ENCODE data around the gene WDR64. TPM values are rescaled to one million over a fixed set of nuclear protein-coding genes. Genes with fewer than 3 reads are reported as not detected.

Gene WDR64
- total and polyA plus RNA-seq, 8 donors: not detected

DNA sequence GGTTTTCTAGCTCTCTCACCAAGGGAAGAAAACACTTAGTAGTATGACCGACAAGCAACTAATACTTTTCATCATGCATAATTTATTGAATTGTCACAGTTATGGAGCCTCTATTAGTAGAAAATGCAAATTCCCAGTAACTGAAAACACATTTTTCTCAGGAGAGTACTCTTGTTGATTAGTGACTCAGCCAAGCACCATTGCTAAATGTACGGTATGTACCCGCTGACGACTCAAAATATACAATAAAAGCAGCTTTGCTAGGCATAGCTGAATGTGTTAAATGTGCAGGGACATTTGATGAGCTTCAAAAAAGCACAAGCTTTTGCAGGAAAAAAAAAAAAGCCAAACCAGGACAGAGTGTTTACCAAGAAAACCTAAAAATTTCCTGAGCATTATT lies 63.9 kb downstream of the WDR64 start:
- no peaks in the 10 kb centered on the region for H3K36me3 ChIP-seq
- TF ChIP-seq, protein P1, sequence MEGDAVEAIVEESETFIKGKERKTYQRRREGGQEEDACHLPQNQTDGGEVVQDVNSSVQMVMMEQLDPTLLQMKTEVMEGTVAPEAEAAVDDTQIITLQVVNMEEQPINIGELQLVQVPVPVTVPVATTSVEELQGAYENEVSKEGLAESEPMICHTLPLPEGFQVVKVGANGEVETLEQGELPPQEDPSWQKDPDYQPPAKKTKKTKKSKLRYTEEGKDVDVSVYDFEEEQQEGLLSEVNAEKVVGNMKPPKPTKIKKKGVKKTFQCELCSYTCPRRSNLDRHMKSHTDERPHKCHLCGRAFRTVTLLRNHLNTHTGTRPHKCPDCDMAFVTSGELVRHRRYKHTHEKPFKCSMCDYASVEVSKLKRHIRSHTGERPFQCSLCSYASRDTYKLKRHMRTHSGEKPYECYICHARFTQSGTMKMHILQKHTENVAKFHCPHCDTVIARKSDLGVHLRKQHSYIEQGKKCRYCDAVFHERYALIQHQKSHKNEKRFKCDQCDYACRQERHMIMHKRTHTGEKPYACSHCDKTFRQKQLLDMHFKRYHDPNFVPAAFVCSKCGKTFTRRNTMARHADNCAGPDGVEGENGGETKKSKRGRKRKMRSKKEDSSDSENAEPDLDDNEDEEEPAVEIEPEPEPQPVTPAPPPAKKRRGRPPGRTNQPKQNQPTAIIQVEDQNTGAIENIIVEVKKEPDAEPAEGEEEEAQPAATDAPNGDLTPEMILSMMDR (IDR thresholded peaks at IDR 0.05): no peak
- no peak overlapping the region for H3K27ac ChIP-seq
- no peaks in the 10 kb centered on the region for H3K9me3 ChIP-seq
- WGBS, 2 donors: 76 to 88% methylated on average over 4 of the region's 4 CpGs
- ATAC-seq (no peak), FAIRE-seq (no peak), DNase-seq (no peak)
- H3K27me3 ChIP-seq: no peaks in the 10 kb centered on the region
- intact Hi-C loops (cut with DNase I): no loop called here
- H3K4me3 ChIP-seq: no peak overlapping the region
- H3K4me1 ChIP-seq: no peaks in the 10 kb centered on the region

DNA sequence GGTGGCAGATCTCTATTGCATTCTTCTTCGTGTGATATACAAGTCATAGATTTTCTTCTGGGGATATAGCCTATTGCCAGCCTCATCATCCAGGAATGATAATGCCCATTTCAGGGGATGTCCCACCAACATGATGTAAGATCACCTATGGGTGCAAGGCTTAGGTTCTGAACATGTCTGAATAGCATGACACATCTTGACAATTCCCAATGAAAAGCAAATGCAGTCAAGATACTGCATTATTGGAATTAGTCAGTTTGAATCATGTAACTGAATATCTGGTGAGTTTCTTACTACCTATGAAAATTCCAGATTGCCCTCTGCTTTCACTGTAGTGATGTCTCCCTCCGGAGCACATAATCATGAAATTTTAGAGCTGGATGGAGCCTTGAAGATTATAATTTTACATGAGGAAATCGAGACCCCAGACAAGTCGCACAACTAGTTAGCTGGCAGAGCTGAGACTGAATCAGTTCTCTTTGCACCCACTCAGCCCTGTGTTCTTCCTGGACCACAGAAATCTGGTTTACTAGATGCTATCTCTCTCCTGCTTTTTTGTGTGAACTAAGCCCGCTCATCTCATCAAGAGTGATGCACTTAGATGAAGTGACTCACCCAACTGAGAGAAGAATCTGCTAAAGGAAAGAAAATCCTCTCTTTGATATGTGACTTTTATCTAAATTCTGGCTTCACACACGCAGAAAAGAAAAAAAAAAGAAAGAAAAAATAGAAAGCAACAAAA lies 65.0 kb downstream of the WDR64 start:
- H3K4me1 ChIP-seq: no peaks in the 10 kb centered on the region
- no peak for ATAC-seq
- DNase-seq: no peak
- H3K27ac ChIP-seq: no peak overlapping the region
- H3K36me3 ChIP-seq: no peaks in the 10 kb centered on the region
- WGBS, 2 donors: 62 to 70% methylated on average over 6 of the region's 6 CpGs
- TF ChIP-seq, protein P1 (IDR thresholded peaks at IDR 0.05): no peak
- intact Hi-C loops (cut with DNase I): no loop called here
- no peak for FAIRE-seq
- no peaks in the 10 kb centered on the region for H3K9me3 ChIP-seq
- no peaks in the 10 kb centered on the region for H3K27me3 ChIP-seq
- H3K4me3 ChIP-seq: no peak overlapping the region

DNA sequence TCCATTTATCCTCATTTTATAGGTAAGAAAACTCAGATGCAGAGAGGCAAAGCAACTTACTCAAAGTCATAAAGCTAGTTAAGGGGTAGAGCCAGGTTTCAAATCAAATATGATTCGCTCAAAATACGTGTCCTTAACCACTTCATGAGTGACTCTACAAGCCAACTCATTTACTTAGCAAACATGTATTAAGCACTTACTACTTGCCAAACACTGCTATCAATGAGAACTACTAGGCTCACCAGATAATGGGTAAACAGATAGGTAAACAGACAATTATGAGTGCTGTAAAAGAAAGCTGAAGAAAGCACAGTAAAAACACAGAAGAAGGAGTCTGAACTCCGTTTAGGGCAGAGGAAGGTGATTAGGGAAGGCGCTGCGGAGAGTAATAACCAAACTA lies 65.9 kb downstream of the WDR64 start:
- Histone ChIP-seq H3K4me3 (no peak overlapping the region), H3K27ac (no peak overlapping the region), H3K36me3 (no peaks in the 10 kb centered on the region), H3K27me3 (no peaks in the 10 kb centered on the region), H3K9me3 (no peaks in the 10 kb centered on the region), H3K4me1 (no peaks in the 10 kb centered on the region)
- FAIRE-seq: no peak
- no peak for DNase-seq
- ATAC-seq: no peak
- 21 to 24% methylated on average over 5 of the region's 5 CpGs for WGBS, 2 donors
- intact Hi-C loops (cut with DNase I): no loop called here
- TF ChIP-seq, protein P1 (IDR thresholded peaks at IDR 0.05): no peak

DNA sequence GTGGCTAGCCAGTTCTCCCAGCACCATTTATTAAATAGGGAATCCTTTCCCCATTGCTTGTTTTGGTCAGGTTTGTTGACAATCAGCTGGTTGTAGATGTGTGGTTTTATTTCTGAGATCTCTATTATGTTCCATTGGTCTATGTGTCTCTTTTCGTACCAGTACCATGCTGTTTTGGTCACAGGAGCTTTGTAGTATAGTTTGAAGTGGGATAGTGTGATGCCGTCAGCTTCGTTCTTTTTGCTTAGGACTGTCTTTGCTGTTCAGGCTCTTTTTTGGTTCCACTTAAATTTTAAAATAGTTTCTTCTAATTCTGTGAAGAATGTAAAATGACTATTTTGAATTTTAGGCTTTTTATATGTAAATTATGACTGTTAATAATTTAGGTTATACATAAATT lies 68.9 kb downstream of the WDR64 start:
- Histone ChIP-seq H3K36me3 (no peaks in the 10 kb centered on the region), H3K27ac (no peak overlapping the region), H3K4me1 (no peaks in the 10 kb centered on the region), H3K27me3 (no peaks in the 10 kb centered on the region), H3K9me3 (no peaks in the 10 kb centered on the region), H3K4me3 (no peak overlapping the region)
- ATAC-seq (no peak), FAIRE-seq (no peak), DNase-seq (no peak)
- WGBS, 2 donors: 82 to 87% methylated on average over 3 of the region's 3 CpGs
- intact Hi-C loops (cut with DNase I): no loop called here
- TF ChIP-seq, protein P1 (IDR thresholded peaks at IDR 0.05): no peak

DNA sequence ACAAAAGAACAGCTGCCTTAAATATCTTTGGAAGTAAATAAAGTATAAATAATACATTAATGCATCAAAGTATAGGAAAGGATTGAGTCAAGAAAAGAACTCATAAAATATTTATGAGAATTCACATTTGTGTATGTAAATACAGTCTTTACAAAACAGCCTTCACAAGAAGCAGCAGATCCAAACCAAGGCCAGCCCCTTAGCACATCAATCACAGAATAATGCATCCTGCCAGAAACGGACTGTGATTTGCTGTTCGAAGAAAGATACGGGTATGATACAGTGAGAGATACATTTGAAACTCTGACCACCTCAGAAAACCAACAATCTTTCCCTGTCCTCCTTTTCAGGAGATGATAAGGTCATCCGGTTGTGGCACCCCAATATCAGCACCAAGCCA lies 70.9 kb downstream of the WDR64 start:
- Histone ChIP-seq H3K4me3 (no peak overlapping the region), H3K27me3 (no peaks in the 10 kb centered on the region), H3K27ac (no peak overlapping the region), H3K9me3 (no peaks in the 10 kb centered on the region), H3K36me3 (no peaks in the 10 kb centered on the region), H3K4me1 (no peaks in the 10 kb centered on the region)
- intact Hi-C loops (cut with DNase I): no loop called here
- FAIRE-seq (no peak), ATAC-seq (no peak), DNase-seq (no peak)
- WGBS, 2 donors: 63 to 68% methylated on average over 4 of the region's 4 CpGs
- TF ChIP-seq, protein P1 (IDR thresholded peaks at IDR 0.05): no peak

Measured in pancreas (tissue), 10 donors.